Measurements from ENCODE around the gene ADISSP. TPM values are rescaled to one million over a fixed set of nuclear protein-coding genes. Genes with fewer than 3 reads are reported as not detected.

The ADISSP gene
- total RNA-seq, 1 experiment from 2014 or later = 27.3 TPM

DNA sequence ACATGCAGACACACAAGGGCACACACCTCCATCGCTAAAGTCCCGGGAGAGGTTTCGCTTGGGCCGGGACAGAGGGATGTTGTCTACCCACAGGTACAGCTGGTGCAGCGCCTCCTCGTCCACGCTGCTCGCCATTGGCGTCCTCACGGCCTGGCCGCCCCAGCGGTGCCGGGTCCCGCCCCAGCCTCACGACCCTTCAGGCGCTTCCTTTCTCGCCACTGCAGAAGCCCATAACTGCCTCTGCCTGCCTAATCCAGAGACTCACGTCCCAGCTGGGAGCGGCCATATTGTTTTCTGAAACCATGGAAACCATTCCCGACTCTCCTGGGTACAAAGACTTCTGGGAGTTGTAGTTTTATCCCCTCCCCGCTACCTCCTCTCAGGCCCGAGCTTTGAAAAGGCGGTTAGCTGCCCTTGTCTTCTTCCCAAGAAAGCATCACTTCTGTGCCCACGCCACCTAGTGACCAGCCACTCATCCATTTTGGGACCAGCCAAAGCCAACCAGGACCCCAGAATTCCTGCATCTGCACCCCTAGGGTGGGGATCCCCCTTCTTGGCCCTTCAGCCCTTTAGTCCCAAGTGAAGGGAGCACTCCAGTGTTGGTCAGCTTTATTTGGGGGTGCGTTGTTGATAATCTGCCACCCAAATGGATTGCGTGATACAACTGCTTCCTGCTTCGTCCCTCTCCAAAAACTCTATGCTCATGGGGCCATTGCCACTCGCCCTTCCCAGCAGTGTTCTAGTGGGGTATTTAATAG is 13.8 kb upstream of the ADISSP start, which contains the start of gene SPEF1:
SPEF1 (minus strand) TSS at position 296 of the 758 bp plus-strand sequence; CDS start at position 135, 161 bp downstream.
- Mint-ChIP-seq H3K36me3 (ENCODE audit: insufficient read depth, unreplicated experiment) (peaks cover 50% of the 10 kb centered on the region), H3K27me3 (ENCODE audit: unreplicated experiment) (peaks cover 30% of the 10 kb centered on the region), H3K4me3 (ENCODE audit: low read depth, unreplicated experiment) (peak within 1 kb of the TSS; percentile 78), H3K4me1 (ENCODE audit: low read depth, unreplicated experiment) (peaks cover 20% of the 10 kb centered on the region), H3K27ac (ENCODE audit: unreplicated experiment) (peak within 1 kb of the TSS; percentile 34), H3K9me3 (ENCODE audit: low read depth, unreplicated experiment) (no peaks in the 10 kb centered on the region)
- CTCF ChIA-PET = interaction anchor here (0.7 to 1.2 kb wide), 3 partner anchors 13 to 39 kb away, joined by 3 to 5 read pairs (median 5); partner anchors contain the start of genes ADISSP and AP5S1
- TF ChIP-seq, protein P1, sequence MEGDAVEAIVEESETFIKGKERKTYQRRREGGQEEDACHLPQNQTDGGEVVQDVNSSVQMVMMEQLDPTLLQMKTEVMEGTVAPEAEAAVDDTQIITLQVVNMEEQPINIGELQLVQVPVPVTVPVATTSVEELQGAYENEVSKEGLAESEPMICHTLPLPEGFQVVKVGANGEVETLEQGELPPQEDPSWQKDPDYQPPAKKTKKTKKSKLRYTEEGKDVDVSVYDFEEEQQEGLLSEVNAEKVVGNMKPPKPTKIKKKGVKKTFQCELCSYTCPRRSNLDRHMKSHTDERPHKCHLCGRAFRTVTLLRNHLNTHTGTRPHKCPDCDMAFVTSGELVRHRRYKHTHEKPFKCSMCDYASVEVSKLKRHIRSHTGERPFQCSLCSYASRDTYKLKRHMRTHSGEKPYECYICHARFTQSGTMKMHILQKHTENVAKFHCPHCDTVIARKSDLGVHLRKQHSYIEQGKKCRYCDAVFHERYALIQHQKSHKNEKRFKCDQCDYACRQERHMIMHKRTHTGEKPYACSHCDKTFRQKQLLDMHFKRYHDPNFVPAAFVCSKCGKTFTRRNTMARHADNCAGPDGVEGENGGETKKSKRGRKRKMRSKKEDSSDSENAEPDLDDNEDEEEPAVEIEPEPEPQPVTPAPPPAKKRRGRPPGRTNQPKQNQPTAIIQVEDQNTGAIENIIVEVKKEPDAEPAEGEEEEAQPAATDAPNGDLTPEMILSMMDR (IDR thresholded peaks at IDR 0.05; ENCODE audit: unreplicated experiment) = peak; percentile 22
- intact Hi-C loops (cut with micrococcal nuclease; ENCODE audit: unreplicated experiment) = no loop called here
- BruUV-seq (replicated peaks) = no TSS peak
- DNase-seq = peak; percentile 73

DNA sequence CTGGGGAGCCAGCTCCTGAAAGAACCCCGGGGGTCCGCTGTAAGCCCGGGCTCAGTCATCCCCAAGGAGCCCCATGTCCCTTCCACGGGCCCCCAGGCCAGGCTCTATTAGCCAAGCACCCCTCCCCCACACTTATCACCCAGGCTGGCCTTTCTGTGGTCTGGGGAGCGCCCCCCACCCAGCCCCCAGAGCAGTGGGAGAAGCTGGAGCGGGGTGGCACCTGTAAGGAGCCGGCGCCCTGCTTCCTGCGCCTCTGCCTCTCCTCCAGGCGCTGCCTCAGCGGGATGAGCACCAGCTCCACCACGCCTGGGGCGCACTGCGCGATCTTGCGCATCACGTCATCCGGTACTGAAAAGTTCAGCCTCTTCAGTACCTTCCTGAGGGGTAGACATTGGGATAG is 11.4 kb upstream of the ADISSP start:
- Mint-ChIP-seq H3K27me3 (ENCODE audit: unreplicated experiment) (peaks cover 30% of the 10 kb centered on the region), H3K27ac (ENCODE audit: unreplicated experiment) (no peak overlapping the region), H3K4me3 (ENCODE audit: low read depth, unreplicated experiment) (peak overlapping the region; percentile 64), H3K4me1 (ENCODE audit: low read depth, unreplicated experiment) (peaks cover 20% of the 10 kb centered on the region), H3K36me3 (ENCODE audit: insufficient read depth, unreplicated experiment) (peaks cover 40% of the 10 kb centered on the region), H3K9me3 (ENCODE audit: low read depth, unreplicated experiment) (no peaks in the 10 kb centered on the region)
- intact Hi-C loops (cut with micrococcal nuclease; ENCODE audit: unreplicated experiment) = no loop called here
- CTCF ChIA-PET = no interaction called here
- TF ChIP-seq, protein P1 (IDR thresholded peaks at IDR 0.05; ENCODE audit: unreplicated experiment) = no peak
- no peak for DNase-seq
- BruUV-seq (replicated peaks) = no TSS peak

DNA sequence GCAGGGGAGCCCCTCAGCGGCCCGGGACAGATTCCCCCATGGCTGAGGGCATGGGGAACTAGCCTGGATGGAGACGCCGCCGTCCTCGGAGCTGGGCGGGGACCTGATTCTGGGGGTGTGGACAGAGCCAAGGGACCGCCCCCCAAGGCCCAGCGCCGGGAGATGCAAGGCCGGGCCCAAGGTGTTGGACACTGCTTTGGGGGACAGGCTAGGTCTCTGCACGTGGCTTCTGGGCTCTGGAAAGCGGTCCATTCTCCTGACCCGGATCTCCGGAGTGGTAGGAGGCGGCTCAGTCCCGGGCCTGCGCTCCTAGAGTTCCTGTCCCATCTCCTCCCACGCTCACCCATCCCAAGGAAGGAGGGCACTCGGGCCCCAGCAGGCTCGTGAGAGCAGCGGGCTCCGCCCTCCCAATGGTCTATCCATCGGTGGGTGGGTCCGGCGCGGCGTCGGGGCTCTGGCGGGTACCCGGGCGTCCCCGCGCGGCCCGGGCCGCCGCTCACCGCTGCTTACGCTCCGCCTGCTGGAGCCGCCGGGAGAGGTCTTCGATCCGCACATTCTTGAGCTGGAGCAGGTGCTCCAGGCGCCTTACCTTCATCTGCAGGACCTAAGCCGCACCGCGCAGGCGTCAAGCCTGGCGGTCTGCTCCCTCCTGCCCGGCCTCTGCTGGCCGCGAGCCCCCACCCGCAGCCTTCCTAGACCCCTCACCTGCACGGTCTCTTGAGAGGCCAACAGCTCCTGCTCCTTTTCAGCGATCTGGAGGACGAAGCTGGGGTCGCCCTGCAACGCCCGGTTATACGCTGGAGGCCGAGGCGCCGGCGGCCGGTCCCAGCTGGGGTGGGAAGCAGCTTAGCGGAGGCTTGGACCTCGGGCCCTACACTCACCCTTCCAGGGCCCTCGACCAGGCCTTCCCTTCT is 10.4 kb upstream of the ADISSP start:
- Mint-ChIP-seq H3K4me3 (ENCODE audit: low read depth, unreplicated experiment) (peak overlapping the region; percentile 64), H3K4me1 (ENCODE audit: low read depth, unreplicated experiment) (peaks cover 11% of the 10 kb centered on the region), H3K9me3 (ENCODE audit: low read depth, unreplicated experiment) (no peaks in the 10 kb centered on the region), H3K27me3 (ENCODE audit: unreplicated experiment) (peaks cover 30% of the 10 kb centered on the region), H3K36me3 (ENCODE audit: insufficient read depth, unreplicated experiment) (peaks cover 31% of the 10 kb centered on the region), H3K27ac (ENCODE audit: unreplicated experiment) (no peak overlapping the region)
- BruUV-seq (replicated peaks) = no TSS peak
- TF ChIP-seq, protein P1 (IDR thresholded peaks at IDR 0.05; ENCODE audit: unreplicated experiment) = no peak
- peak; percentile 39 for DNase-seq
- intact Hi-C loops (cut with micrococcal nuclease; ENCODE audit: unreplicated experiment) = no loop called here
- CTCF ChIA-PET = interaction anchor here (1.1 kb wide), 1 partner anchor 10 kb away, joined by 5 read pairs; the partner anchor contains the start of gene ADISSP

DNA sequence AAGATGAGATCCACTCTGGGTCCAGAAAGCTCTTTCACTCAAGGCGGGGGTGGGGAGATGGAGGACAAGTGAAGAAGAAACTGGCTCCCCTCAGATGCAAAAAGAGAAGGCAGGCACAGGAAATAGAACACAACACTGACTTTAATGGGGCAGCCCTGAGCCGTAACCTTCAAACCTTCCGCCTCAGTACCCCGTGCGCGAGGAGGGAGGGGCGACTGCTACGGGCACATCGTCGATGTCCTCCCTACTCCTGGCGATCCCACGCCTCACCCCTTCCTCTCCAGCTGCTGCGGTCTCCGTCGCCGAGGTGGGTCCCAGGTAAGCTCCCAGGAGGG is 9.8 kb upstream of the ADISSP start:
- H3K27me3 Mint-ChIP-seq (ENCODE audit: unreplicated experiment) = peaks cover 30% of the 10 kb centered on the region
- intact Hi-C loops (cut with micrococcal nuclease; ENCODE audit: unreplicated experiment) = no loop called here
- BruUV-seq (replicated peaks) = no TSS peak
- no peak overlapping the region for H3K27ac Mint-ChIP-seq (ENCODE audit: unreplicated experiment)
- peaks cover 26% of the 10 kb centered on the region for H3K36me3 Mint-ChIP-seq (ENCODE audit: insufficient read depth, unreplicated experiment)
- H3K9me3 Mint-ChIP-seq (ENCODE audit: low read depth, unreplicated experiment) = no peaks in the 10 kb centered on the region
- CTCF ChIA-PET = no interaction called here
- H3K4me3 Mint-ChIP-seq (ENCODE audit: low read depth, unreplicated experiment) = peak overlapping the region; percentile 64
- peaks cover 10% of the 10 kb centered on the region for H3K4me1 Mint-ChIP-seq (ENCODE audit: low read depth, unreplicated experiment)
- no peak for DNase-seq
- TF ChIP-seq, protein P1 (IDR thresholded peaks at IDR 0.05; ENCODE audit: unreplicated experiment) = no peak

All from Calu3 (cell line).